ENCODE data around the gene BRAP. TPM values are rescaled to one million over a fixed set of nuclear protein-coding genes. Genes with fewer than 3 reads are reported as not detected.
"Not testable (repeated sequence)": the region's sequence is repeated elsewhere in the genome, so short reads cannot be mapped to it uniquely, and the experiment has no call there.

BRAP gene
- polyA plus RNA-seq, 1 donor from 2014 or later = 23.4 TPM

DNA sequence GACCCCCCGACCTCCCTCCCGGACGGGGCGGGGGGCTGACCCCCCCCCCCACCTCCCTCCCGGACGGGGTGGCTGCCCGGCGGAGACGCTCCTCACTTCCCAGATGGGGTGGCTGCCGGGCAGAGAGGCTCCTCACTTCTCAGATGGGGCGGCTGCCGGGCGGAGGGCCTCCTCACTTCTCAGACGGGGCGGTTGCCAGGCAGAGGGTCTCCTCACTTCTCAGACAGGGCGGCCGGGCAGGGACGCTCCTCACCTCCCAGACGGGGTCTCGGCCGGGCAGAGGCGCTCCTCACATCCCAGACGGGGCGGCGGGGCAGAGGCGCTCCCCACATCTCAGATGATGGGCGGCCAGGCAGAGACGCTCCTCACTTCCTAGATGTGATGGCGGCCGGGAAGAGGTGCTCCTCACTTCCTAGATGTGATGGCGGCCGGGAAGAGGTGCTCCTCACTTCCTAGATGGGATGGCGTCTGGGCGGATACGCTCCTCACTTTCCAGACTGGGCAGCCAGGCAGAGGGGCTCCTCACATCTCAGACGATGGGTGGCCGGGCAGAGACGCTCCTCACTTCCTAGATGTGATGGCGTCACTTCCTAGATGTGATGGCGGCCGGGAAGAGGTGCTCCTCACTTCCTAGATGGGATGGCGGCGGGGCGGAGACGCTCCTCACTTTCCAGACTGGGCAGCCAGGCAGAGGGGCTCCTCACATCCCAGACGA is 38.0 kb upstream of the BRAP start:
- H3K9ac ChIP-seq (ENCODE audit: low read length); H3F3A ChIP-seq (ENCODE audit: insufficient read depth, low read length, poor library complexity, severe bottlenecking); H3K9me3 ChIP-seq (ENCODE audit: low read length); H2AFZ ChIP-seq (ENCODE audit: low read depth, low read length); H3K4me2 ChIP-seq (ENCODE audit: low read length); H3K9me2 ChIP-seq (ENCODE audit: insufficient read depth, low read length); H3K36me3 ChIP-seq (ENCODE audit: insufficient read depth, low read length); H3K4me3 ChIP-seq (ENCODE audit: low read length); H3K79me2 ChIP-seq (replicated peaks; ENCODE audit: insufficient read depth, low read length); H4K20me1 ChIP-seq (ENCODE audit: insufficient read depth); H3K27ac ChIP-seq (ENCODE audit: low read length); H3K27me3 ChIP-seq (ENCODE audit: insufficient read depth, low read depth, low read length): not testable (repeated sequence)

DNA sequence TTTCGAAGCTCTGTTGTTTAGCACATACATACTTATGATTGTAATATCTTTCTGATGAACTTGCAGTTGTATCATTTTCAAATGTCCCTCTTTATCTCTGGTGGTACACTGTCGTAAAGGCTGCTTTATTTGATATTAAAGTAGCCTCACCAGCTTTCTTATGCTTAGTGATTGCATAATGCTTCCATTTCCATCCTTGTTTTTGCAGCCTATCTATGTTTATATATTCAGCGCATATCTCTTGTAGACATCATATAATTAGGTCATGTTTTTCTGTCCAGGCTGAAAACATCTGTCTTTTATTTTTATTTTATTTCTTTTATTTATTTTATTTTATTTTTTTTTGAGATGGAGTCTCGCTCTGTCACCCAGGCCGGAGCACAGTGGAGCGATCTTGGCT is 34.7 kb upstream of the BRAP start:
- Histone ChIP-seq H3K4me2 (ENCODE audit: low read length) (no peak overlapping the region), H3K27ac (ENCODE audit: low read length) (no peak overlapping the region), H3K79me2 (replicated peaks; ENCODE audit: insufficient read depth, low read length) (no peaks in the 10 kb centered on the region), H3K36me3 (ENCODE audit: insufficient read depth, low read length) (no peaks in the 10 kb centered on the region), H3K9me2 (ENCODE audit: insufficient read depth, low read length) (no peaks in the 10 kb centered on the region), H2AFZ (ENCODE audit: low read depth, low read length) (no peak overlapping the region), H3K9me3 (ENCODE audit: low read length) (no peaks in the 10 kb centered on the region), H3K4me3 (ENCODE audit: low read length) (no peak overlapping the region), H3K9ac (ENCODE audit: low read length) (no peak overlapping the region), H3K27me3 (ENCODE audit: insufficient read depth, low read depth, low read length) (no peaks in the 10 kb centered on the region), H4K20me1 (ENCODE audit: insufficient read depth) (no peaks in the 10 kb centered on the region), H3F3A (ENCODE audit: insufficient read depth, low read length, poor library complexity, severe bottlenecking) (no peaks in the 10 kb centered on the region)
- TF ChIP-seq MXI1 (conservative IDR thresholded peaks at IDR 0.05; ENCODE audit: poor library complexity, severe bottlenecking) = no peak
- TF ChIP-seq EZH2 (IDR thresholded peaks at IDR 0.05; ENCODE audit: borderline replicate concordance, insufficient read depth, low read length, poor library complexity, severe bottlenecking) = no peak
- no peak for TF ChIP-seq RAD21 (conservative IDR thresholded peaks at IDR 0.05)
- no peak for TF ChIP-seq POLR2AphosphoS5 (IDR thresholded peaks at IDR 0.05)
- TF ChIP-seq EP300 (conservative IDR thresholded peaks at IDR 0.05; ENCODE audit: poor library complexity, severe bottlenecking) = no peak
- TF ChIP-seq, protein P1, sequence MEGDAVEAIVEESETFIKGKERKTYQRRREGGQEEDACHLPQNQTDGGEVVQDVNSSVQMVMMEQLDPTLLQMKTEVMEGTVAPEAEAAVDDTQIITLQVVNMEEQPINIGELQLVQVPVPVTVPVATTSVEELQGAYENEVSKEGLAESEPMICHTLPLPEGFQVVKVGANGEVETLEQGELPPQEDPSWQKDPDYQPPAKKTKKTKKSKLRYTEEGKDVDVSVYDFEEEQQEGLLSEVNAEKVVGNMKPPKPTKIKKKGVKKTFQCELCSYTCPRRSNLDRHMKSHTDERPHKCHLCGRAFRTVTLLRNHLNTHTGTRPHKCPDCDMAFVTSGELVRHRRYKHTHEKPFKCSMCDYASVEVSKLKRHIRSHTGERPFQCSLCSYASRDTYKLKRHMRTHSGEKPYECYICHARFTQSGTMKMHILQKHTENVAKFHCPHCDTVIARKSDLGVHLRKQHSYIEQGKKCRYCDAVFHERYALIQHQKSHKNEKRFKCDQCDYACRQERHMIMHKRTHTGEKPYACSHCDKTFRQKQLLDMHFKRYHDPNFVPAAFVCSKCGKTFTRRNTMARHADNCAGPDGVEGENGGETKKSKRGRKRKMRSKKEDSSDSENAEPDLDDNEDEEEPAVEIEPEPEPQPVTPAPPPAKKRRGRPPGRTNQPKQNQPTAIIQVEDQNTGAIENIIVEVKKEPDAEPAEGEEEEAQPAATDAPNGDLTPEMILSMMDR (IDR thresholded peaks at IDR 0.05; ENCODE audit: poor library complexity, severe bottlenecking) = no peak
- TF ChIP-seq SMC3 (conservative IDR thresholded peaks at IDR 0.05; ENCODE audit: poor library complexity) = no peak
- TF ChIP-seq, protein P2, sequence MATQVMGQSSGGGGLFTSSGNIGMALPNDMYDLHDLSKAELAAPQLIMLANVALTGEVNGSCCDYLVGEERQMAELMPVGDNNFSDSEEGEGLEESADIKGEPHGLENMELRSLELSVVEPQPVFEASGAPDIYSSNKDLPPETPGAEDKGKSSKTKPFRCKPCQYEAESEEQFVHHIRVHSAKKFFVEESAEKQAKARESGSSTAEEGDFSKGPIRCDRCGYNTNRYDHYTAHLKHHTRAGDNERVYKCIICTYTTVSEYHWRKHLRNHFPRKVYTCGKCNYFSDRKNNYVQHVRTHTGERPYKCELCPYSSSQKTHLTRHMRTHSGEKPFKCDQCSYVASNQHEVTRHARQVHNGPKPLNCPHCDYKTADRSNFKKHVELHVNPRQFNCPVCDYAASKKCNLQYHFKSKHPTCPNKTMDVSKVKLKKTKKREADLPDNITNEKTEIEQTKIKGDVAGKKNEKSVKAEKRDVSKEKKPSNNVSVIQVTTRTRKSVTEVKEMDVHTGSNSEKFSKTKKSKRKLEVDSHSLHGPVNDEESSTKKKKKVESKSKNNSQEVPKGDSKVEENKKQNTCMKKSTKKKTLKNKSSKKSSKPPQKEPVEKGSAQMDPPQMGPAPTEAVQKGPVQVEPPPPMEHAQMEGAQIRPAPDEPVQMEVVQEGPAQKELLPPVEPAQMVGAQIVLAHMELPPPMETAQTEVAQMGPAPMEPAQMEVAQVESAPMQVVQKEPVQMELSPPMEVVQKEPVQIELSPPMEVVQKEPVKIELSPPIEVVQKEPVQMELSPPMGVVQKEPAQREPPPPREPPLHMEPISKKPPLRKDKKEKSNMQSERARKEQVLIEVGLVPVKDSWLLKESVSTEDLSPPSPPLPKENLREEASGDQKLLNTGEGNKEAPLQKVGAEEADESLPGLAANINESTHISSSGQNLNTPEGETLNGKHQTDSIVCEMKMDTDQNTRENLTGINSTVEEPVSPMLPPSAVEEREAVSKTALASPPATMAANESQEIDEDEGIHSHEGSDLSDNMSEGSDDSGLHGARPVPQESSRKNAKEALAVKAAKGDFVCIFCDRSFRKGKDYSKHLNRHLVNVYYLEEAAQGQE (IDR thresholded peaks at IDR 0.05; ENCODE audit: borderline replicate concordance) = no peak
- TF ChIP-seq TAF1 (IDR thresholded peaks at IDR 0.05; ENCODE audit: low read depth) = no peak

DNA sequence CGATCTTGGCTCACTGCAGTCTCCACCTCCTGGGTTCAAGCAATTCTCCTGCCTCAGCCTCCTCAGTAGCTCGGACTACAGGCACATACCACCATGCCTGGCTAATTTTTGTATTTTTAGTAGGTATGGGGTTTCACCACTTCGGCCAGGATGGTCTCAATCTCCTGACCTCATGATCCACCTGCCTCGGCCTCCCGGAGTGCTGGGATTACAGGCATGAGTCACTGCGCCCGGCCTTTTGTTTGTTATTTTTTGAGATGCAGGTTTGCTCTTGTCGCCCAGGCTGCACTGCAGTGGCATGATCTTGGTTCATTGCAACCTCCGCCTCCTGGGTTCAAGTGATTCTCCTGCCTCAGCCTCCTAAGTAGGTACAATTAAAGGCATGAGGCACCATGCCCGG is 33.6 kb upstream of the BRAP start:
- not testable (repeated sequence) for H2AFZ ChIP-seq (ENCODE audit: low read depth, low read length); H4K20me1 ChIP-seq (ENCODE audit: insufficient read depth); H3K9ac ChIP-seq (ENCODE audit: low read length); H3K4me2 ChIP-seq (ENCODE audit: low read length); H3K36me3 ChIP-seq (ENCODE audit: insufficient read depth, low read length); H3K79me2 ChIP-seq (replicated peaks; ENCODE audit: insufficient read depth, low read length); H3K9me2 ChIP-seq (ENCODE audit: insufficient read depth, low read length); H3K27me3 ChIP-seq (ENCODE audit: insufficient read depth, low read depth, low read length); H3K9me3 ChIP-seq (ENCODE audit: low read length); H3K4me3 ChIP-seq (ENCODE audit: low read length); H3K27ac ChIP-seq (ENCODE audit: low read length); H3F3A ChIP-seq (ENCODE audit: insufficient read depth, low read length, poor library complexity, severe bottlenecking)

Measured in neural cell (in vitro differentiated cells).